ENCODE results near the gene VMAC.
"Not testable (repeated sequence)": the region's sequence is repeated elsewhere in the genome, so short reads cannot be mapped to it uniquely, and the experiment has no call there.

The VMAC gene

GRCh38 chr19:5884065-5884811 lies 20.4 kb upstream of the VMAC start:
- DNase-seq, result not testable (repeated sequence)

GRCh38 chr19:5889288-5889971 lies 15.2 kb upstream of the VMAC start:
- DNase-seq, result no peak

- no peak for DNase-seq
Observed at GRCh38 chr19:5890099-5890498, 14.6 kb upstream of the VMAC start.

GRCh38 chr19:5891572-5891937 lies 13.1 kb upstream of the VMAC start:
- no peak for DNase-seq

- no peak for DNase-seq
Observed at GRCh38 chr19:5891938-5892771, 12.5 kb upstream of the VMAC start.

GRCh38 chr19:5892772-5893275 lies 11.8 kb upstream of the VMAC start:
- DNase-seq, result no peak

GRCh38 chr19:5893296-5893903 lies 11.3 kb upstream of the VMAC start:
- no peak for DNase-seq

- DNase-seq, result no peak
Observed at GRCh38 chr19:5893907-5894703, 10.6 kb upstream of the VMAC start.

- DNase-seq, result no peak
Observed at GRCh38 chr19:5894704-5895349, 9.8 kb upstream of the VMAC start.

- DNase-seq, result no peak
Observed at GRCh38 chr19:5895409-5895808, 9.3 kb upstream of the VMAC start.

GRCh38 chr19:5895890-5896289 lies 8.8 kb upstream of the VMAC start:
- DNase-seq, result no peak

GRCh38 chr19:5896365-5897076 lies 8.2 kb upstream of the VMAC start:
- no peak for DNase-seq

GRCh38 chr19:5897189-5897969 lies 7.3 kb upstream of the VMAC start:
- no peak for DNase-seq

- no peak for DNase-seq
Observed at GRCh38 chr19:5899728-5900526, 4.7 kb upstream of the VMAC start.

- DNase-seq, result no peak
Observed at GRCh38 chr19:5900976-5901375, 3.7 kb upstream of the VMAC start.

- no peak for DNase-seq
Observed at GRCh38 chr19:5903056-5903623, 1.5 kb upstream of the VMAC start.

- peak; percentile 97 for DNase-seq
Observed at GRCh38 chr19:5903624-5904351, 884 bp upstream of the VMAC start, which contains the start of gene NDUFA11. TSS of gene NDUFA11 (minus strand) at chr19:5903790. CDS start at chr19:5903708, 82 bp downstream.

Data from CD4-positive, alpha-beta T cell treated with Interleukin-12 subunit alpha and Interleukin-12 subunit beta, for 1 hour (primary cell).